Measurements from ENCODE around the gene SSTR3. TPM values are rescaled to one million over a fixed set of nuclear protein-coding genes. Genes with fewer than 3 reads are reported as not detected.

SSTR3 gene
- total RNA-seq, 1 experiment from 2014 or later: 0.08 TPM

GRCh38 chr22:37184380-37184755 is 27.9 kb downstream of the SSTR3 start:
- ATAC-seq: no peak
- H3K4me3 ChIP-seq (ENCODE audit: low read depth in 2 of 2, low read length in 2 of 2): no peak overlapping the region
- intact Hi-C loops (cut with micrococcal nuclease; ENCODE audit: unreplicated experiment) (no loop called here), in situ Hi-C loops (cut with HindIII; ENCODE audit: low pct_unique_long_range_greater_than_20kb, low sequenced_read_pairs) (no loop called here)
- no TSS peak for BruUV-seq (replicated peaks)
- no peaks in the 10 kb centered on the region for H3K36me3 ChIP-seq (ENCODE audit: control insufficient read depth, insufficient read depth, low read length)
- ChIA-PET CTCF (no interaction called here), POLR2A (interaction anchor here (0.6 kb wide), 1 partner anchor 52 kb away, joined by 3 read pairs; no protein-coding TSS in a partner anchor)
- H3K4me1 ChIP-seq (ENCODE audit: control insufficient read depth, insufficient read depth, low read length): peaks cover 38% of the 10 kb centered on the region
- H3K9me3 ChIP-seq (ENCODE audit: control insufficient read depth, insufficient read depth, low read depth, low read length): no peaks in the 10 kb centered on the region
- no peaks in the 10 kb centered on the region for H3K27me3 ChIP-seq (ENCODE audit: control insufficient read depth, insufficient read depth, low read length)
- H3K27ac ChIP-seq (ENCODE audit: low read length): no peak overlapping the region
- DNase-seq (ENCODE audit: low read depth, low spot score): no peak
- TF ChIP-seq CTCF (IDR thresholded peaks at IDR 0.05) (no peak), POLR2AphosphoS5 (IDR thresholded peaks at IDR 0.05; ENCODE audit: low read depth, low read length) (no peak), TCF7L2 (IDR thresholded peaks at IDR 0.05; ENCODE audit: low read depth, low read length) (no peak), SIN3A (IDR thresholded peaks at IDR 0.05; ENCODE audit: borderline replicate concordance, insufficient read depth, low read depth, low read length) (no peak)
- TF ChIP-seq, protein P1, sequence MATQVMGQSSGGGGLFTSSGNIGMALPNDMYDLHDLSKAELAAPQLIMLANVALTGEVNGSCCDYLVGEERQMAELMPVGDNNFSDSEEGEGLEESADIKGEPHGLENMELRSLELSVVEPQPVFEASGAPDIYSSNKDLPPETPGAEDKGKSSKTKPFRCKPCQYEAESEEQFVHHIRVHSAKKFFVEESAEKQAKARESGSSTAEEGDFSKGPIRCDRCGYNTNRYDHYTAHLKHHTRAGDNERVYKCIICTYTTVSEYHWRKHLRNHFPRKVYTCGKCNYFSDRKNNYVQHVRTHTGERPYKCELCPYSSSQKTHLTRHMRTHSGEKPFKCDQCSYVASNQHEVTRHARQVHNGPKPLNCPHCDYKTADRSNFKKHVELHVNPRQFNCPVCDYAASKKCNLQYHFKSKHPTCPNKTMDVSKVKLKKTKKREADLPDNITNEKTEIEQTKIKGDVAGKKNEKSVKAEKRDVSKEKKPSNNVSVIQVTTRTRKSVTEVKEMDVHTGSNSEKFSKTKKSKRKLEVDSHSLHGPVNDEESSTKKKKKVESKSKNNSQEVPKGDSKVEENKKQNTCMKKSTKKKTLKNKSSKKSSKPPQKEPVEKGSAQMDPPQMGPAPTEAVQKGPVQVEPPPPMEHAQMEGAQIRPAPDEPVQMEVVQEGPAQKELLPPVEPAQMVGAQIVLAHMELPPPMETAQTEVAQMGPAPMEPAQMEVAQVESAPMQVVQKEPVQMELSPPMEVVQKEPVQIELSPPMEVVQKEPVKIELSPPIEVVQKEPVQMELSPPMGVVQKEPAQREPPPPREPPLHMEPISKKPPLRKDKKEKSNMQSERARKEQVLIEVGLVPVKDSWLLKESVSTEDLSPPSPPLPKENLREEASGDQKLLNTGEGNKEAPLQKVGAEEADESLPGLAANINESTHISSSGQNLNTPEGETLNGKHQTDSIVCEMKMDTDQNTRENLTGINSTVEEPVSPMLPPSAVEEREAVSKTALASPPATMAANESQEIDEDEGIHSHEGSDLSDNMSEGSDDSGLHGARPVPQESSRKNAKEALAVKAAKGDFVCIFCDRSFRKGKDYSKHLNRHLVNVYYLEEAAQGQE (IDR thresholded peaks at IDR 0.05; ENCODE audit: insufficient read depth in 1 of 2, low read depth in 2 of 2, low read length in 1 of 2): no peak

DNA sequence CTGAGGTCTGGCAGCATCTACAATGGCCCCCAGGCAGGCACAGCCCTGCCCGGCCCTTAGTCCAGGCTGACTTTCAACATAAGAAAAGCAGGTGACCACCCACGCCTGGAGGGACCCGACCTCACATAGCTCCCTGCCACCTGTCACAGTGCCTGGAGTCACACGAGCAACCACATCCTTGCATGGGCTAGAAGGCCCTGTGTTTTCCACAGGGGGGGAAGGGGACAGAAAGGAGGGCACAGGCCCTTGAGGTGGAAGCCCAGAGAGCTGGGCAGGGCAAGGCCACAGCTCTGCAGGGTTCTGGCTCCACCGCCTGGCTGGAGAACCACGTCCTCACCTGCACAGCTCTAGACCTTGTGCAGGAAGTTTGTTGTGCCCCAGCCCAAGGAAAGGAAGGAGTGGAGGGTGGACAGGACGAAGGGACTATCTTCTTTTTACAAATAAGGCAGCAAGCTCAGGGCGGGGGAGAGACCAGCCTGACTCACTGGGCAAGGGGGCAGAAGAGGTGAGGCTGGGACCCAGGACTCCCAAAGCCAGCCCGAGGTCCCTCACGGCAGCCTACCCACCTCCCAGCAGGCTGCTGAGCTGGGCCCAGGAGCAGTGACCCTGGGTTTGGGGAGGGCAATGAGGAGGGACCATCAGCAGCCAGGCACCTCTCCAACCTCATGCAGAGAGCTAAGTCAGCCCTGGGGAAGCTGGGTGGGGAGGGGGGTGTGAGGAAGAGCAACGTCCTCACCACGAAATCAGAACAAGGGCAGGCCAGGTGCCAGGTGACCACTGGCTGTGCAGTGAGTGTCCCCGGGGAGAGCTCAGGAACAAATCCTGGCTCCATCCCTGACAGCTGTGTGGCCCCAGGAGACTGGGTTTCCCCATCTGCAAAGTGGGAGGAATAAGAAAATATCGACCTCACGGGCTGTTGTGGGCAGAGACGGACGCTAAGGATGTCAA is 28.6 kb downstream of the SSTR3 start:
- Histone ChIP-seq H3K4me3 (ENCODE audit: low read depth in 2 of 2, low read length in 2 of 2) (no peak overlapping the region), H3K9me3 (ENCODE audit: control insufficient read depth, insufficient read depth, low read depth, low read length) (no peaks in the 10 kb centered on the region), H3K4me1 (ENCODE audit: control insufficient read depth, insufficient read depth, low read length) (peaks cover 35% of the 10 kb centered on the region), H3K27me3 (ENCODE audit: control insufficient read depth, insufficient read depth, low read length) (no peaks in the 10 kb centered on the region), H3K36me3 (ENCODE audit: control insufficient read depth, insufficient read depth, low read length) (no peaks in the 10 kb centered on the region), H3K27ac (ENCODE audit: low read length) (peak overlapping the region; percentile 72)
- TF ChIP-seq POLR2AphosphoS5 (IDR thresholded peaks at IDR 0.05; ENCODE audit: low read depth, low read length) (no peak), SIN3A (IDR thresholded peaks at IDR 0.05; ENCODE audit: borderline replicate concordance, insufficient read depth, low read depth, low read length) (no peak), CTCF (IDR thresholded peaks at IDR 0.05) (no peak)
- TF ChIP-seq, protein P1 (IDR thresholded peaks at IDR 0.05; ENCODE audit: insufficient read depth in 1 of 2, low read depth in 2 of 2, low read length in 1 of 2): no peak
- no peak for ATAC-seq
- ChIA-PET POLR2A (interaction anchor here (0.6 kb wide), 1 partner anchor 51 kb away, joined by 3 read pairs; no protein-coding TSS in a partner anchor), CTCF (interaction anchor here (0.5 to 0.6 kb wide), 2 partner anchors 30 to 234 kb away, joined by 3 to 10 read pairs; no protein-coding TSS in a partner anchor)
- BruUV-seq (replicated peaks): no TSS peak
- DNase-seq (ENCODE audit: low read depth, low spot score): no peak
- intact Hi-C loops (cut with micrococcal nuclease; ENCODE audit: unreplicated experiment): no loop called here
- in situ Hi-C loops (cut with HindIII; ENCODE audit: low pct_unique_long_range_greater_than_20kb, low sequenced_read_pairs): no loop called here

Data from Panc1 (cell line).